HepG2 (cell line): ENCODE measurements around the gene CTSW. TPM values are rescaled to one million over a fixed set of nuclear protein-coding genes. Genes with fewer than 3 reads are reported as not detected.

ENCODE experiments used
- BCL6 ChIP-seq: IDR thresholded peaks from 2 replicates; pipeline ENCODE4 v1.6.1; 2016; ENCODE audit warnings: missing genetic modification reagents, missing compliant biosample characterization
- JARID2 ChIP-seq: sonication (generic); formaldehyde crosslinking; IDR thresholded peaks from 2 replicates; pipeline ENCODE4 v1.8.1; 2023; ENCODE audit warnings: missing genetic modification reagents, inconsistent platforms; ENCODE audit not compliant: insufficient replicate concordance
- KDM4B ChIP-seq: sonication (generic); formaldehyde crosslinking; IDR thresholded peaks from 2 replicates; pipeline ENCODE4 v1.4.0; 2020; ENCODE audit warnings: missing genetic modification reagents
- KLF6 ChIP-seq: IDR thresholded peaks from 2 replicates; pipeline ENCODE4 v1.8.0; 2016; ENCODE audit warnings: missing biosample characterization, missing genetic modification reagents
- ZNF124 ChIP-seq: sonication (generic); formaldehyde crosslinking; IDR thresholded peaks from 2 replicates; pipeline ENCODE4 v1.4.0; 2020; ENCODE audit warnings: missing genetic modification reagents
- ZNF230 ChIP-seq: sonication (generic); formaldehyde crosslinking; IDR thresholded peaks from 2 replicates; pipeline ENCODE4 v1.4.0; 2020; ENCODE audit warnings: mild to moderate bottlenecking, missing genetic modification reagents
- ZNF260 ChIP-seq: sonication (generic); formaldehyde crosslinking; IDR thresholded peaks from 2 replicates; pipeline ENCODE4 v1.4.0; 2020; ENCODE audit warnings: missing genetic modification reagents, low read depth, mild to moderate bottlenecking, borderline replicate concordance
- ZNF3 ChIP-seq: IDR thresholded peaks from 2 replicates; pipeline ENCODE4 v1.7.0; 2017; ENCODE audit warnings: inconsistent platforms
- ZNF33B ChIP-seq: sonication (generic); formaldehyde crosslinking; IDR thresholded peaks from 2 replicates; pipeline ENCODE4 v1.5.1; 2020; ENCODE audit warnings: mild to moderate bottlenecking, missing genetic modification reagents
- ZNF430 ChIP-seq: sonication (generic); formaldehyde crosslinking; IDR thresholded peaks from 2 replicates; pipeline ENCODE4 v1.9.0; 2021; ENCODE audit warnings: mild to moderate bottlenecking, missing genetic modification reagents
- ZNF557 ChIP-seq: sonication (generic); formaldehyde crosslinking; IDR thresholded peaks from 2 replicates; pipeline ENCODE4 v1.4.0; 2020; ENCODE audit warnings: missing genetic modification reagents
- ZNF652 ChIP-seq: IDR thresholded peaks from 2 replicates; pipeline ENCODE4 v1.6.1; 2016; ENCODE audit warnings: low read depth, borderline replicate concordance
- polyA plus RNA-seq, 8 experiments: library from polyadenylated mRNA; depleted of rRNA in 3 of 8; stranded (reverse) in 7 of 8; unstranded in 1 of 8; fragments of >200 nt; fragmentation: Illumina TruSeq in 4 of 8; extraction: Trizol in 4 of 8; gene quantifications; 2 replicates each; pipeline versions ENCODE4 v1.2.1 to v1.2.3, GENCODE V29; 2011 to 2016; ENCODE audit warnings: low read depth in 4 of 8, missing spikeins in 1 of 8, mixed read lengths in 1 of 8; ENCODE audit not compliant: insufficient read depth in 1 of 8
- total RNA-seq, 5 experiments: library from RNA; depleted of rRNA; stranded (reverse); fragments of >200 nt; fragmentation: Illumina TruSeq; extraction: Trizol; gene quantifications; 2 replicates each; pipeline ENCODE4 v1.2.3, GENCODE V29; 2016; ENCODE audit warnings: low read depth in 1 of 5
- TF ChIP-seq, protein P1 (sequence below): IDR thresholded peaks from 2 replicates; pipeline ENCODE4 v1.6.1; 2016; ENCODE audit warnings: low read depth, control low read depth
- TF ChIP-seq, protein P2 (sequence below): sonication (generic); formaldehyde crosslinking; IDR thresholded peaks from 2 replicates; pipeline ENCODE4 v1.9.0; 2021; ENCODE audit warnings: missing genetic modification reagents, borderline replicate concordance
- TF ChIP-seq, protein P3 (sequence below): sonication (generic); formaldehyde crosslinking; IDR thresholded peaks from 2 replicates; pipeline ENCODE4 v1.8.1; 2023; ENCODE audit warnings: missing genetic modification reagents, mild to moderate bottlenecking, borderline replicate concordance
- TF ChIP-seq, protein P4 (sequence below): sonication (generic); formaldehyde crosslinking; IDR thresholded peaks from 2 replicates; pipeline ENCODE4 v1.5.0; 2020; ENCODE audit warnings: mild to moderate bottlenecking, low read depth, missing genetic modification reagents, borderline replicate concordance
- TF ChIP-seq, protein P5 (sequence below): sonication (generic); formaldehyde crosslinking; IDR thresholded peaks from 2 replicates; pipeline ENCODE4 v1.9.0; 2021; ENCODE audit warnings: missing genetic modification reagents, borderline replicate concordance
- TF ChIP-seq, protein P6 (sequence below): sonication (generic); formaldehyde crosslinking; conservative IDR thresholded peaks from 2 replicates; pipeline ENCODE4 v1.4.0; 2020; ENCODE audit warnings: missing genetic modification reagents
- TF ChIP-seq, protein P7 (sequence below): sonication (generic); formaldehyde crosslinking; IDR thresholded peaks from 2 replicates; pipeline ENCODE4 v1.4.0; 2020; ENCODE audit warnings: missing genetic modification reagents, borderline replicate concordance
- TF ChIP-seq, protein P8 (sequence below): IDR thresholded peaks from 2 replicates; pipeline ENCODE4 v1.6.1; 2012; ENCODE audit warnings: inconsistent platforms

Gene CTSW
- total and polyA plus RNA-seq, 2 of the 13 experiments (the other 11 are each of a cell fraction or from before 2014, with no cell fraction given) = 0.09 TPM; not detected in 1

DNA sequence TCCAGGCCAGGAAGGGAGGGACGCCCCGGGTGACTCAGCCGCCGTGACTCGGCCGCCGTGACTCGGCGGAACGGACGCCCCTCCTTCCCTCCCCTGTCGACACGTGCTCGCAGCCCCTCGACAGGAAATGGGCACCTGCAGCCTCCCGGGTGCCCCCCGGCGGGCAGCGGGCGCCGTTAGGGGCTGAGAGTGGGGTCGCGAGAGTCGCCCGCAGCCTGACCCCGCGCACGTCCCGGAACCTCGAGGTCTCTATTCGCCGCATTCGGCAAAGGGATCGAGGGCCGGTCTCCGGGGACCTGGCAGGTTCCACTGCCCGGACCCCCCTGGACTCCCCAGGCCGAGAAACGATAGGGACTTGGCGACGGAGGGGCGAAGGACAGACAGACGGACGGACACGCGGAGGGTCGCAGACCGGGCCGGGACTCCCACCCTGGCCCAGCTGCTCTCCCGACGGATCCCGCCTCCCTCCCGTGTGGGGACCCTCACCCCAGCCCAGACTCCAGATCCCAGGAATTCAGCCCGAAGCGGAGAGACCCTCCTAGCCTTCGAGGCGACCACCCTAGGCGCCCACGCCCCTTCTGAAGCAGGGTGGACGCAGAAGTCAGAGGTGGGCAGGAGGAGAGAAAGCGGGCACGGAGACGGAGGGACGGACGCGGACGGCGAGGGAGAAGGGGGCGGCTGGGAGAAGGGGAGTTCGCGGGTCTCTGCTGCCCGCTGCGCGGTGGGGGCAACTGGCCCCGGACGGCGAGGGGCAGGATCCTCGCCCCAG lies 19.9 kb downstream of the CTSW start (continued):
- TF ChIP-seq BCL6 (CRISPR knock-in tag) (no peak), JARID2 (CRISPR knock-in tag) (no peak), ZNF652 (CRISPR knock-in tag) (no peak), ZNF260 (no peak), ZNF230 (CRISPR knock-in tag) (no peak), ZNF33B (CRISPR knock-in tag) (no peak), KLF6 (CRISPR knock-in tag) (0 out of 2 replicates have a peak, but pooled peaks have one; percentile 44), ZNF557 (CRISPR knock-in tag) (no peak), ZNF124 (CRISPR knock-in tag) (no peak), ZNF430 (peak; percentile 69; the same call in 1 of the 2 replicates), ZNF3 (no peak), KDM4B (CRISPR knock-in tag) (no peak)
- TF ChIP-seq, protein P1, sequence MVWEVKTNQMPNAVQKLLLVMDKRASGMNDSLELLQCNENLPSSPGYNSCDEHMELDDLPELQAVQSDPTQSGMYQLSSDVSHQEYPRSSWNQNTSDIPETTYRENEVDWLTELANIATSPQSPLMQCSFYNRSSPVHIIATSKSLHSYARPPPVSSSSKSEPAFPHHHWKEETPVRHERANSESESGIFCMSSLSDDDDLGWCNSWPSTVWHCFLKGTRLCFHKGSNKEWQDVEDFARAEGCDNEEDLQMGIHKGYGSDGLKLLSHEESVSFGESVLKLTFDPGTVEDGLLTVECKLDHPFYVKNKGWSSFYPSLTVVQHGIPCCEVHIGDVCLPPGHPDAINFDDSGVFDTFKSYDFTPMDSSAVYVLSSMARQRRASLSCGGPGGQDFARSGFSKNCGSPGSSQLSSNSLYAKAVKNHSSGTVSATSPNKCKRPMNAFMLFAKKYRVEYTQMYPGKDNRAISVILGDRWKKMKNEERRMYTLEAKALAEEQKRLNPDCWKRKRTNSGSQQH (CRISPR knock-in tag) = no peak
- TF ChIP-seq, protein P2, sequence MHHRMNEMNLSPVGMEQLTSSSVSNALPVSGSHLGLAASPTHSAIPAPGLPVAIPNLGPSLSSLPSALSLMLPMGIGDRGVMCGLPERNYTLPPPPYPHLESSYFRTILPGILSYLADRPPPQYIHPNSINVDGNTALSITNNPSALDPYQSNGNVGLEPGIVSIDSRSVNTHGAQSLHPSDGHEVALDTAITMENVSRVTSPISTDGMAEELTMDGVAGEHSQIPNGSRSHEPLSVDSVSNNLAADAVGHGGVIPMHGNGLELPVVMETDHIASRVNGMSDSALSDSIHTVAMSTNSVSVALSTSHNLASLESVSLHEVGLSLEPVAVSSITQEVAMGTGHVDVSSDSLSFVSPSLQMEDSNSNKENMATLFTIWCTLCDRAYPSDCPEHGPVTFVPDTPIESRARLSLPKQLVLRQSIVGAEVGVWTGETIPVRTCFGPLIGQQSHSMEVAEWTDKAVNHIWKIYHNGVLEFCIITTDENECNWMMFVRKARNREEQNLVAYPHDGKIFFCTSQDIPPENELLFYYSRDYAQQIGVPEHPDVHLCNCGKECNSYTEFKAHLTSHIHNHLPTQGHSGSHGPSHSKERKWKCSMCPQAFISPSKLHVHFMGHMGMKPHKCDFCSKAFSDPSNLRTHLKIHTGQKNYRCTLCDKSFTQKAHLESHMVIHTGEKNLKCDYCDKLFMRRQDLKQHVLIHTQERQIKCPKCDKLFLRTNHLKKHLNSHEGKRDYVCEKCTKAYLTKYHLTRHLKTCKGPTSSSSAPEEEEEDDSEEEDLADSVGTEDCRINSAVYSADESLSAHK (CRISPR knock-in tag) = no peak; the same call in 1 of the 2 replicates
- TF ChIP-seq, protein P3, sequence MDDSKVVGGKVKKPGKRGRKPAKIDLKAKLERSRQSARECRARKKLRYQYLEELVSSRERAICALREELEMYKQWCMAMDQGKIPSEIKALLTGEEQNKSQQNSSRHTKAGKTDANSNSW (CRISPR knock-in tag) = no peak
- TF ChIP-seq, protein P4, sequence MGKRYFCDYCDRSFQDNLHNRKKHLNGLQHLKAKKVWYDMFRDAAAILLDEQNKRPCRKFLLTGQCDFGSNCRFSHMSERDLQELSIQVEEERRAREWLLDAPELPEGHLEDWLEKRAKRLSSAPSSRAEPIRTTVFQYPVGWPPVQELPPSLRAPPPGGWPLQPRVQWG (CRISPR knock-in tag) = no peak
- TF ChIP-seq, protein P5, sequence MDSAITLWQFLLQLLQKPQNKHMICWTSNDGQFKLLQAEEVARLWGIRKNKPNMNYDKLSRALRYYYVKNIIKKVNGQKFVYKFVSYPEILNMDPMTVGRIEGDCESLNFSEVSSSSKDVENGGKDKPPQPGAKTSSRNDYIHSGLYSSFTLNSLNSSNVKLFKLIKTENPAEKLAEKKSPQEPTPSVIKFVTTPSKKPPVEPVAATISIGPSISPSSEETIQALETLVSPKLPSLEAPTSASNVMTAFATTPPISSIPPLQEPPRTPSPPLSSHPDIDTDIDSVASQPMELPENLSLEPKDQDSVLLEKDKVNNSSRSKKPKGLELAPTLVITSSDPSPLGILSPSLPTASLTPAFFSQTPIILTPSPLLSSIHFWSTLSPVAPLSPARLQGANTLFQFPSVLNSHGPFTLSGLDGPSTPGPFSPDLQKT (CRISPR knock-in tag) = no peak
- TF ChIP-seq, protein P6, sequence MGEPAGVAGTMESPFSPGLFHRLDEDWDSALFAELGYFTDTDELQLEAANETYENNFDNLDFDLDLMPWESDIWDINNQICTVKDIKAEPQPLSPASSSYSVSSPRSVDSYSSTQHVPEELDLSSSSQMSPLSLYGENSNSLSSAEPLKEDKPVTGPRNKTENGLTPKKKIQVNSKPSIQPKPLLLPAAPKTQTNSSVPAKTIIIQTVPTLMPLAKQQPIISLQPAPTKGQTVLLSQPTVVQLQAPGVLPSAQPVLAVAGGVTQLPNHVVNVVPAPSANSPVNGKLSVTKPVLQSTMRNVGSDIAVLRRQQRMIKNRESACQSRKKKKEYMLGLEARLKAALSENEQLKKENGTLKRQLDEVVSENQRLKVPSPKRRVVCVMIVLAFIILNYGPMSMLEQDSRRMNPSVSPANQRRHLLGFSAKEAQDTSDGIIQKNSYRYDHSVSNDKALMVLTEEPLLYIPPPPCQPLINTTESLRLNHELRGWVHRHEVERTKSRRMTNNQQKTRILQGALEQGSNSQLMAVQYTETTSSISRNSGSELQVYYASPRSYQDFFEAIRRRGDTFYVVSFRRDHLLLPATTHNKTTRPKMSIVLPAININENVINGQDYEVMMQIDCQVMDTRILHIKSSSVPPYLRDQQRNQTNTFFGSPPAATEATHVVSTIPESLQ (CRISPR knock-in tag) = no peak
- TF ChIP-seq, protein P7, sequence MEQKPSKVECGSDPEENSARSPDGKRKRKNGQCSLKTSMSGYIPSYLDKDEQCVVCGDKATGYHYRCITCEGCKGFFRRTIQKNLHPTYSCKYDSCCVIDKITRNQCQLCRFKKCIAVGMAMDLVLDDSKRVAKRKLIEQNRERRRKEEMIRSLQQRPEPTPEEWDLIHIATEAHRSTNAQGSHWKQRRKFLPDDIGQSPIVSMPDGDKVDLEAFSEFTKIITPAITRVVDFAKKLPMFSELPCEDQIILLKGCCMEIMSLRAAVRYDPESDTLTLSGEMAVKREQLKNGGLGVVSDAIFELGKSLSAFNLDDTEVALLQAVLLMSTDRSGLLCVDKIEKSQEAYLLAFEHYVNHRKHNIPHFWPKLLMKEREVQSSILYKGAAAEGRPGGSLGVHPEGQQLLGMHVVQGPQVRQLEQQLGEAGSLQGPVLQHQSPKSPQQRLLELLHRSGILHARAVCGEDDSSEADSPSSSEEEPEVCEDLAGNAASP = peak; percentile 37; the same call in 1 of the 2 replicates
- TF ChIP-seq, protein P8, sequence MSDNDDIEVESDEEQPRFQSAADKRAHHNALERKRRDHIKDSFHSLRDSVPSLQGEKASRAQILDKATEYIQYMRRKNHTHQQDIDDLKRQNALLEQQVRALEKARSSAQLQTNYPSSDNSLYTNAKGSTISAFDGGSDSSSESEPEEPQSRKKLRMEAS = peak; percentile 96
